ENCODE data around the gene CEACAM18. TPM values are rescaled to one million over a fixed set of nuclear protein-coding genes. Genes with fewer than 3 reads are reported as not detected.

Gene CEACAM18
- total RNA-seq, 4 donors from 2014 or later, result 2.4 to 4.4 (median 2.5) TPM

- no peak overlapping the region for H3K27ac ChIP-seq
- TF ChIP-seq POLR2A (IDR thresholded peaks at IDR 0.05), result no peak
- no peak for TF ChIP-seq CTCF (IDR thresholded peaks at IDR 0.05)
Observed at GRCh38 chr19:51508059-51508733, 29.9 kb downstream of the CEACAM18 start.

GRCh38 chr19:51509823-51510660, 31.7 kb downstream of the CEACAM18 start:
- Histone ChIP-seq H3K27me3 (no peaks in the 10 kb centered on the region), H3K4me3 (no peak overlapping the region), H3K36me3 (no peaks in the 10 kb centered on the region), H3K4me1 (no peaks in the 10 kb centered on the region), H3K9me3 (no peaks in the 10 kb centered on the region), H3K27ac (no peak overlapping the region)
- no peak for DNase-seq
- TF ChIP-seq POLR2A (IDR thresholded peaks at IDR 0.05) (no peak), CTCF (IDR thresholded peaks at IDR 0.05) (no peak)

More at GRCh38 chr19:51508059-51508733, 29.9 kb downstream of the CEACAM18 start:
- DNase-seq, result no peak
- Histone ChIP-seq H3K4me3 (no peak overlapping the region), H3K4me1 (no peaks in the 10 kb centered on the region), H3K9me3 (no peaks in the 10 kb centered on the region), H3K27me3 (no peaks in the 10 kb centered on the region), H3K36me3 (no peaks in the 10 kb centered on the region)

GRCh38 chr19:51511353-51511752, 33.0 kb downstream of the CEACAM18 start:
- Histone ChIP-seq H3K36me3 (no peaks in the 10 kb centered on the region), H3K27ac (no peak overlapping the region), H3K9me3 (no peaks in the 10 kb centered on the region), H3K4me3 (no peak overlapping the region), H3K27me3 (no peaks in the 10 kb centered on the region), H3K4me1 (no peaks in the 10 kb centered on the region)
- TF ChIP-seq CTCF (IDR thresholded peaks at IDR 0.05) (peak in 2 of 6 experiments; percentile 7 to 26), POLR2A (IDR thresholded peaks at IDR 0.05) (no peak)
- DNase-seq, result no peak

- Histone ChIP-seq H3K4me1 (no peaks in the 10 kb centered on the region), H3K36me3 (no peaks in the 10 kb centered on the region), H3K27ac (no peak overlapping the region), H3K27me3 (no peaks in the 10 kb centered on the region), H3K9me3 (no peaks in the 10 kb centered on the region), H3K4me3 (no peak overlapping the region)
- no peak for DNase-seq
- TF ChIP-seq POLR2A (IDR thresholded peaks at IDR 0.05) (no peak), CTCF (IDR thresholded peaks at IDR 0.05) (no peak)
Observed at GRCh38 chr19:51513968-51514367, 35.6 kb downstream of the CEACAM18 start.

GRCh38 chr19:51514866-51515481, 36.6 kb downstream of the CEACAM18 start:
- Histone ChIP-seq H3K36me3 (no peaks in the 10 kb centered on the region), H3K27ac (no peak overlapping the region), H3K4me3 (no peak overlapping the region), H3K9me3 (no peaks in the 10 kb centered on the region), H3K27me3 (no peaks in the 10 kb centered on the region), H3K4me1 (no peaks in the 10 kb centered on the region)
- no peak for DNase-seq
- TF ChIP-seq POLR2A (IDR thresholded peaks at IDR 0.05) (no peak), CTCF (IDR thresholded peaks at IDR 0.05) (peak; percentile 75 to 87 (median 84))

All from Peyer's patch (tissue), 4 donors.